8988T (cell line): ENCODE data around the gene PLAAT1.

Experiments used
- DNase-seq: peaks from one replicate; pipeline ENCODE4 v3.0.0; 2011

The PLAAT1 gene

DNA sequence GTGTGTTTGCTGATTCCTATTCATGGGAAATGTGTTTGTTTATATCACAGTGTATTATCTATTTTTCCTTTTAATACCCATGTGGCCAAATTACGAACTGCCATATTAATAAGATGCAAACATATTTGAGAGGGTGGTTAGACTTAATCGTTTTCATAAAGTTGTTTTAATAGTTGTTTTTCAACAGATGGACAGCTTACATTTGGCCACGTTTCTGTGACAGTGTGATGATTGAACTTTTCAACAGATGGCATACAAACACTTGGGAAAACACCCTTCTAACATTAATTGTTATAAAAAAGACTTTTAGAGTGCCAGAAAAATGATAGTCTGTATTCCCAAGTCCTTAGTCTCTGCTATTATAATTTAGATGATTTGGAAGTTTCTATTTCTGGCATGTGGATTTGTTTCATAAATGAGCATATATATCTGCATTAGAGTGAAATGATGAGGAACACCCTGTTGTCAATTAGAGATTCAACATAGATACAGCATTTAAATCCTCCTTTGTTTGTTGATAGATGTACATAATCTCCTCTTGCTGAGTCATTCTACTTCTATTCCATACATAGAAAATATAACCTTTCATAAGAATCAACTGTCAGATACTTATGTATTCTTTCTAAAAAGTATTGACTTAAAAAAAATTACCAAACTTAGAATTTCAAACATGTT is 13.1 kb downstream of the PLAAT1 start:
- DNase-seq: no peak

DNA sequence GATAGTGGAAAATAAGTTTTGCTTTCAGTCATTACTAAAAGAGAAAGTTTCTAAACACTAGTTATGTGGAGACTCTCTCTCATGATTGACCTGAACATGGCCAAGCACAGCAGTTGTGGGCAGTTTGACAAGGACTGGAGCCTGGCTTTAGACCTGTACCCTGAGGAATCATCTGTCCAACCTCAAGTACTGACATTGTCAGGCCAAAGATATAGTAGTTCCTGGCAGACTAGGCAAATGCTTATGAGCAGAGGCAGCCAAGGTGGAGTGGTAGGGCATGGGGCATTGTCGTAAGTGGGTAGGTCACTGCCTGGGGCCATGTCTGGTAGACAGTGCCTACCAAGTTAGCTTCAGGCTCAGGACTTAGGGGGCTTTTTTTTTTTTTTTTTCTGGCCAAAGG is 20.9 kb downstream of the PLAAT1 start:
- DNase-seq: no peak

DNA sequence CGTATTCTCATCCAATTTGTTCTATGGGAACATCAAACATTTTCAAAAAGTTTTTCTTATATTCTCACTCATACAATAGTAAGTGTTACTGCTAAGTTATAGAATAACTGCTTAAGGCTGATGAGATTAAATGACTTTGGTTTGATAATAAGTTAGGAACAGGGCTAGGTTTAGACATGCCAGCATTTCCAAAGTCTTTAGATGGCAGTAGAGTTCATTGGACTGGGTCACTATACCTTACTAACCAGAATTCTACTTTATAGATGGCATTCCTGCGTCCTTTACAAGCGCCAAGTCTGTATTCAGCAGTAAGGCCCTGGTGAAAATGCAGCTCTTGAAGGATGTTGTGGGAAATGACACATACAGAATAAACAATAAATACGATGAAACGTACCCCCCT is 21.7 kb downstream of the PLAAT1 start:
- no peak for DNase-seq

DNA sequence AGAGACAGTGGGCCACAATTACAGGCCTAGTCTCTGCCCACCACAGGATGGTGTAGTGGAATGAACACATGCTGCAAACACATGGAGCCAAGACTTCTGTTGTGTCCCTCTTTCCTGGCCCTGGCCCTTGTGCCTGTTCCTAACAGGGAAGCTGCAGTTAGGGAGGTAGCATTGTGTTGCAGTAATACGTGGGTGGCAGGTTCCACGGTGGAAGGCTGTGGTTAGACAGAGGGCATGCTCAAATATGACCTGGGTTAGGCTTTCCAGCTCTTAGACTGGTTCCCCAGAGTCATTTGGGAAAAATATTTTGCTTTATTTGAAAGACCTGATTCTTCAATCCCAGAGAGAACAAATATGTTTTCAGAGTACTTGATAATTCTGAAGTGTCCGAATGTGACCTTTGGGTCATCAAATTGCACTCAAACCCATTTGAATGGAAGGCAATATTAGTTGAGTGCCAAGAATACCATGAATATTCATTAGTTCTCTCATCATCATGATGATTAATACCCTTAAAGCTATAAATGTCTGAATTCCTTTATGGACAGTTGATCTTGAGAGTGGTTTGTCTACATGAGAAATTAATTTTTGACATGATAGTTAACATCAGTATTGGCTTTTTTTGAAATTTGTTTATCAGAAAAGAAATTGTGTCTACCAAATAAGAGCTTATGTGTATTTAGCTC is 28.5 kb downstream of the PLAAT1 start:
- DNase-seq: no peak

DNA sequence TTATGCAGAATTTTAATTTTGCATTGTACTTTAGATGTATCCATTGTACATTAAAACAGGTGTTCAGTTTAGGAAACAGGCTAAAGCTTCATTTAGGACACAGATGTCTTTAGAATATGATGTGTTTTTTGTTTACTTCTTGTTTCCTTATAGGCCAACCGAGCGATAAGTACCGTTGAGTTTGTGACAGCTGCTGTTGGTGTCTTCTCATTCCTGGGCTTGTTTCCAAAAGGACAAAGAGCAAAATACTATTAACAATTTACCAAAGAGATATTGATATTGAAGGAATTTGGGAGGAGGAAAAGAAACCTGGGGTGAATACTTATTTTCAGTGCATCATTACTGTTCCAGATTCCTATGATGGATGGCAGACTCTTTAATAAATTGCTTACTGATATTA is 29.4 kb downstream of the PLAAT1 start:
- no peak for DNase-seq

DNA sequence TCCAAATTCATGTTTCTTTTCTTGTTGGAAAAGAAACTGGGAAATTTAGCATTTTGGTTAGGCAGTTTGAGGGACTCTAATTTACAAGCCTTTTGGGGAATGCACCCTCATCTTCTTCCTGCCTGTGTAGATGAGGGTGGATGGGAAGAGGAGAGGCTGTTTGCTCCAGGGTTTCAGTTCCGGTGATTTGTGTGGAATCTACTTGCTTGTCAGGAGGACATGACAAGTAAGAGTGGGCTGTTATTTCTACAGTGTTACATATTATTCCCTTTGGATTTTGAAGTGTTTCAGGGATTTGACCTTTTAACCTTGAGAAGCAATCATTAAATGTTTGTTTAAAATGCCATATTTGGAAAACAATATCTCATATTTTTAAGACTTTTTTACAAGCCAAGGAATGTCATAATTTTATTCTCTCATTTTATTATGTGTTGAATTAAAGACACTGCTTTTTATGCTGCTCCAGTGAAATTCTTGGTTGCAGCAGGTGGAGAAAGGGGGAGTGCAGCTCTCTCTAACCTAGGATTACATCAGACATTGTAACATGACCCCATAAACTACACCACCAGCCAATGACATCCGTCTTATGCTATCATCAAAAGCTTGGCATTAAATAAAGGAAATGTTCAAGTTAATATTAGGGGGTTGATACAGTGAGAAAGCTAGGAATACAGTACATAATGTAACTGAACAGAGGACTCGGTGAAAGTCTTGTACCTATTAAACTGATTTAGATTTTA is 30.2 kb downstream of the PLAAT1 start:
- DNase-seq: no peak

DNA sequence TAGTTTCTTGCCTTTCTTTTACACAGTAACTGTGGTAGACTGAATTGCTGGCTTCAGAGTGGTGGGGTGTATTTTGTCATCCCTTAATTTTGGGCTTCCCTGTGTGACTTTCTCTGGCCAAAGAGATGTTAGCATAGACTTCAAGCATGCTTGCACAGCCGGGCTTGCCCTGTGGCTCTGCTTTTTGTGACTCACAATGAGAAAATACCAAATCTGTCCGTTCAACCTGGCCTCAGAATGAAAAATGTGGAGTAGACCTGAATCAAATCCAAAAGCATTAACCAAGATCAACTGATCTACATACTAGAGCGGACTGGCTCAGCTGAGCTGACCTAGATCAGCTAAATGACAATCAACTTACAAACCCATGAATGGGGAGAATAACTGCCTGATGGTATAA is 51.4 kb downstream of the PLAAT1 start:
- no peak for DNase-seq

DNA sequence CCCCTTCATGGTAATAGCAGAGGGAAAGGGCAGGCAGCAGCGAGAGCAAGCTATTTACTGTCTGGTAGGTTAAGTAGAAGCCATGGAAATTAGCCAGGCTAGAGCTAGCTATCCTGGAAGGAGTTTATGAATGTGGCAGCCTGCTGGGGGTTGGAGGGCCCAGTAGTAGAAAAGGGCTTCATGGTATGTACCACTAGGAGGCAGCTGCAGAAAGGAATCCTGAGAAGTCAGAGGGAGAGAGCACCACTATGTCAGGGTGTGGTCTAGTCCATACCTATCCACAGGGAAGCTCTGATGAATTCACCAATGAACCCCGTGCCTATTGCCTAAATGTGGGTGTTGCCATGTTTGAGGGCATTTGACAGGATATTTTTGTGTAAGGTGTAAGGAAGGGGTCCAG is 55.0 kb downstream of the PLAAT1 start:
- DNase-seq: no peak

DNA sequence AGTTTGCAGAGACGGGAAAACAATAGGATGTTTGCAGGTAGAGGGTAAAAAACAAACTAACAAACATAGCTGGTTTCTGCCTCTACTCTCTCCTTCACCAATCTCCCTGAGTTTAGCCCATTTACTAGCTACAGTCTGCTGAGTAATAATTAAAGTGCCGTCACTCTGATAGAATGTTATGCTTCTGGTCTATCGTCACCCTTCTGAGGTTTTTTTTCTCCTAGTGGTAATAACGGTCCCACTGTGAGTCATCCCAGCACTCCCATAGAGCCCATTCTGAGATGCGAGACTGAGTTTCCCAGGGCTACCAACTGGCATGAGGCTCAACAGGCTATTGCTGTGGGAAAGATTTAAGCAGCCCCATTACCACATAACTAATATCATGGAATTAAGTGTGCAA is 56.4 kb downstream of the PLAAT1 start:
- DNase-seq: no peak

DNA sequence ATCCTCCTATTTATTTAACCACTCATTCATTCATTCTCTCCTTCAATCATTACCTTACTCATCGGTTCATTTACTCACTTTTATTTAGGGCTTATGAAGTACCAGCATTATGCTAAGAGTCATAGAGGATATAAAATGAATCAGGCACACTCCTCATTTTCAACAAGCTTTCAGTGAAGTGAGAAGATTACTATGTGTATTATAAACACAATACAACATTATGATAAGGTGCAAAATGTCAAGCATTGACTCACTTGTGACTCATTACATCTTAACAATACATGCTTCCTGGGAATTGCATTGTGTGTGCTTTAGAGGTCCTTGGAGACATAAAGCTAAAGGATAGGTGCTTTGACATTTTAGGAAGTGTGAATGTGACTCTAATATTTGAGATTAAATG is 60.4 kb downstream of the PLAAT1 start:
- DNase-seq: no peak

DNA sequence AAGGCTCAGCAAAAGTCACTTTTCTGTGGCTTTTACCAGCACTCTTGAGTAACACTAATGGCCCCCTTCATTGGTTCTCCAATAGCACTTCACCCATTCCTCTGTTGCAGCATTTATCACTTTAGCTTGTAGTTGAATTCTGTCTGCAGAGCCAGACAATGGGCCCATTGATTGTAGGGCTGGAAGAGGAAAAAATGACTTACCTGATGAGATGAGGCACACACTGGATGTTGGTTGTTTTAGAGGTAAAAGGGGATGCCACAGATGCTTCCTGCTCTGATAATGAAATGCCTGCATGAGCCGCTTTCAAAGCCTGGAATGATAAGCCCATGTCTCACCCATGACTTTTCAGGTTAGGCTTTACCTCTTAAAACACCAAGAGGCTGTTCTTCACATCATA is 64.3 kb downstream of the PLAAT1 start:
- DNase-seq: no peak

DNA sequence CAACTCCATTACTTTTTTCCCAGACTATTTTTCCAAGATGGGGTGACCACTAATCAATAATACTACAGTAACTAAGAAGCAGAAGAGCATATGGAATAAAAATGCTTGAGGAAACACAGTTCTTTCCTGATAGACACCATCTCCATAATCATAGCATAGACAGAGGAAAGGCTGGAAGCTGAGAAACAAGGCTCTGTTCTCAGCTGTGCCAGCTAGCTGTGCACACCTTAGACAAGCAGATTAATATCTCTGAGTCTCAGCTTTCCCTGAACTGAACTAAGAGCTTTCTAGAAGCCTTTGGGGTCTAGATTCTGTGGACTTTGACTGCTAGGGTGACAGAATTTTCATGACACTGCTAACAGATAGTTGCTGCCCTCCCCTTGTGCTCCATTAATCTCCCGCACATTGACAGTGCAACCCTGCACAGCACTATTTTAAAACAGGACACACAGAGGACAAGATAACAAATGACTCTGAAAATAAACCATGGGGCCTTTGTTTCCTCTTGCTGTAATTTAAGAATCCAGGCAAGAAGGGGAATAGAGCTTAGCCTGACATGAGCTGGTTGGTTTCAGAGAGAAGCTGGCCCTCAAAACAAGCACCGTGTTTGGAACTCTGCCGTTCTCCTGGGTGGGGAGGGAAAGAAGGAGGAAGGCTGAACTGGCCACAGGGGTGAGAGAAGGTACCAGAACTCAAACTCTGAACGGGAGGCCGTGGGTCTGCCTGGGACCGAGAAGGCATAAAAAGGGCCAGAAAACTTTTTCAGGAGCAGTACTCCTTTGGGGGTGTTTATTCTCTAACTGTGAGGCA is 70.1 kb downstream of the PLAAT1 start:
- no peak for DNase-seq

DNA sequence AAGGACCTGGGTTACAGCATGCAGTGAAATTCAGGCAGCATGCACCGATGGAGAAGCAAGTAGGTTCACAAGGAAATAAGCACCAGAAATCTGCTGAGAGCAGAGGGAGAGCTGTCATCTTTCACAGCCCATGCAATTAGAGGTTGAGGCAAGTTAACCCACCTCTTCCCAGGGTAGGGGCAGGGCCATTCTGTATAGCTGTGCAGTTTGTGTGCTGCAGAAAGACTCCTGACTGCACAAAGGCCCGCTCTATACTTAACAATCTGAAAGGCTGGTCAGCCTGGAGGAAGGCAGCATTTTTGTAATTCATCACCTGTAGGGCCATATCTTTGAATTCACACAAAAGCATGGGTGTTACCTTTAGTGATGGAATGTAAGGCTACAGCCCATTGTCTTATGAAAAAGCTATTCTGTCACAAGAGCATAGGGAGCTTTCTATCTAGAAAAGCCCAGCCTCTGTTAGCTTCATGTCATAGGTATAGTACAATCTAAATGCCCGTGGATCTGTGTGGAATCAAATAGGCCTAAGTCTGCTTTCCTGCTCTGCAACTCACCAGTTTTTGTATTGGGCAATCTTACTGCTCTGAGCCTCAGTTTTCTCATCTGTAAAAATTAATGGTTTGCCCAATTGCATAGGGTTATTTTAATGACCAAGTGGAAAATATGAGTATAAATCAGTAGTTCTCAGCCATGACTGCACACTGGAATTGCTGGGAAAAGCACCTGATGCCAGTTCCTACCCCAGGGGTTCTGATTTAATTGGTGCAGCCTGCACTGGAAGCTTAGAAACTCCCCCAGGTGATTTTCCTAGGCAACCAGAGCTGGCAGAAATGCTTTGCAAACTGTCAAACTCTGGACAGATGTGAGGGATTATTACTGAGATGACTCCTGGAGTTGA is 72.3 kb downstream of the PLAAT1 start:
- DNase-seq: no peak

DNA sequence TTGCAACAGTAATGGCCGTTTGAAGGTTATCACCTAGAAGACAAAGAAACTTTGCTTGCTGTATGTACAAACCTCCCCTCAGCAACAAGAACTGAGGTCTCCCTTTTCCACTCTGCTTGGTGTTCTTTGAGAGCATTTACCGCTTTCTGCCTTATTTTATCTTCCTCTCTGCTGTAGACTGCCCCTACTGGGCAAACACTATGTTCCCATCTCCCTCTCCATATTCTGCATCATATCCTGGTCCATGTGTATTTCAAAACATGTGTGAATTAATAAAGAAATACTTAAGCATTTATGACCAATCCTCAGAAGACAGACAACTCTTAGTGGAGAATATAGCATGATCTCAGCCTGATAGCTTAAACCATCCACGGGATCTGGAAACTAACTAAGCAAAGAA is 73.1 kb downstream of the PLAAT1 start:
- no peak for DNase-seq

DNA sequence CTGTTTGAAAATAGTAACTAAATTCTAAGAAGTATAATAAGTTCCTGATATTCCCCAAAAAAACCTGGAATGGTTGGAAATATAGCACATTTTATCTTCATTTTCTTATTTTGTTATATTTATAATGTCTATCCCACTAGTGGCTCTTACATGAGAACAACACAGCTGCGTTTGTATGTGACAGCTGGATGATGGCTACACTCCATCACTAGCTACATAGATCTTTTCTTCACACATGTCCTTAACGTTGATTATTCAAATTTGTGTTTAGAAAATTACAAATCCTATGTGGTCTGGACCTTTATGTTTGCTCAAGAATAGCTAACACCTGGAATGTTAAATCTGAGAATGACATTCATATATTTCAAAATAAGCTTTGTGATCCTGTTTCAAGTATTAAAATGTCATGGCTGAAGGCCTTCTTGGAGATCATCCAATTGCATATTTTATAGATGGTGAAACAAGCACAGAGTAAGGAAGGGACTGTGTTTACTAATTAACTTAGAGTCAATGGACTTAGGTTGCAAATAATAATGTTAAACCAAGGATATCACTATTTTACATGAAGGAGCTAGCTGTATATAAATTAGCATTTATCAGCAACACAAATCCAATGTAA is 76.8 kb downstream of the PLAAT1 start:
- DNase-seq: no peak
